Heart left ventricle (tissue), 13 donors: Measurements from ENCODE around the gene FPR2.

Source experiments
- CTCF ChIP-seq, 12 donors: fragments of 200-600 bp; sonication (generic) in 4 of 12; IDR thresholded peaks; one replicate each; pipeline versions ENCODE4 v1.5.0 to v1.8.0; 2018 to 2022; ENCODE audit warnings: antibody characterized with exemption in 12 of 12, mild to moderate bottlenecking in 5 of 12
- POLR2A ChIP-seq, 2 donors: fragments of 450-650 bp; IDR thresholded peaks; one replicate each; pipeline ENCODE4 v1.6.1; 2017; ENCODE audit warnings: antibody characterized with exemption in 2 of 2, mild to moderate bottlenecking in 2 of 2, moderate library complexity in 2 of 2
- donor health status: ischemic (EF 13 %, LVEDD 7.1; RV severe dilation, severe dysfunction).
- donor health status: DM: no; HTN: yes; CAD: no.
- donor health status: DM: no; HTN: no; CAD: no.
- donor health status: ischemic (EF 25% LVEDD 6.9; RV normal size, moderate dysfunction).
- donor health status: ischemic (EF 25% LVEDD 5.7; RV mildly dilated, moderate dysfunction).
- donor health status: ischemic (EF 35%, LVEDD 5.7; RV mildly dilated, moderate dysfunction).
- donor health status: nonischemic (EF 11% LVEDD 7.7; RV severe dilation, severe dysfunction).
- donor health status: DM: yes; HTN: yes; CAD: no.
- donor health status: PGD.
- donor health status: ischemic (EF 29% LVEDD 5.4; RV normal size, mild dysfunction).
- donor health status: nonischemic (EF 23%, LVEDD 6.1; RV moderate dilation, normal function).

GRCh38 chr19:51733742-51734522, 27.0 kb upstream of the FPR2 start:
- TF ChIP-seq CTCF (IDR thresholded peaks at IDR 0.05) (no peak), POLR2A (IDR thresholded peaks at IDR 0.05) (no peak)
